HEK293 (cell line): ENCODE data around the gene GEMIN7.

ENCODE experiments used
- CTCF ChIP-seq: fragments of 450-650 bp; formaldehyde crosslinking; IDR thresholded peaks from 2 replicates; pipeline ENCODE4 v1.5.1; 2016; ENCODE audit warnings: missing biosample characterization, missing genetic modification characterization
- HOXD13 ChIP-seq: sonication (generic); formaldehyde crosslinking; IDR thresholded peaks from 2 replicates; pipeline ENCODE4 v1.8.0; 2022; ENCODE audit warnings: missing genetic modification reagents, borderline replicate concordance
- ZFP41 ChIP-seq: fragments of 450-650 bp; formaldehyde crosslinking; IDR thresholded peaks from 2 replicates; pipeline ENCODE4 v1.5.1; 2016; ENCODE audit warnings: missing biosample characterization, missing genetic modification characterization, borderline replicate concordance
- ZNF184 ChIP-seq: fragments of 450-650 bp; IDR thresholded peaks from 2 replicates; pipeline ENCODE4 v1.5.1; 2018; ENCODE audit warnings: missing biosample characterization, mild to moderate bottlenecking, missing genetic modification characterization
- ZNF274 ChIP-seq, 2 experiments: fragments of 200-500 bp in 1 of 2; fragments of 450-650 bp in 1 of 2; sonication (Bioruptor generic) in 1 of 2; formaldehyde crosslinking in 1 of 2; IDR thresholded peaks; 2 replicates each; pipeline versions ENCODE4 v1.5.1 to v1.6.1; 2014 to 2016; ENCODE audit warnings: borderline replicate concordance in 1 of 2, inconsistent platforms in 1 of 2, low read length in 1 of 2, missing biosample characterization in 1 of 2, missing genetic modification characterization in 1 of 2

DNA sequence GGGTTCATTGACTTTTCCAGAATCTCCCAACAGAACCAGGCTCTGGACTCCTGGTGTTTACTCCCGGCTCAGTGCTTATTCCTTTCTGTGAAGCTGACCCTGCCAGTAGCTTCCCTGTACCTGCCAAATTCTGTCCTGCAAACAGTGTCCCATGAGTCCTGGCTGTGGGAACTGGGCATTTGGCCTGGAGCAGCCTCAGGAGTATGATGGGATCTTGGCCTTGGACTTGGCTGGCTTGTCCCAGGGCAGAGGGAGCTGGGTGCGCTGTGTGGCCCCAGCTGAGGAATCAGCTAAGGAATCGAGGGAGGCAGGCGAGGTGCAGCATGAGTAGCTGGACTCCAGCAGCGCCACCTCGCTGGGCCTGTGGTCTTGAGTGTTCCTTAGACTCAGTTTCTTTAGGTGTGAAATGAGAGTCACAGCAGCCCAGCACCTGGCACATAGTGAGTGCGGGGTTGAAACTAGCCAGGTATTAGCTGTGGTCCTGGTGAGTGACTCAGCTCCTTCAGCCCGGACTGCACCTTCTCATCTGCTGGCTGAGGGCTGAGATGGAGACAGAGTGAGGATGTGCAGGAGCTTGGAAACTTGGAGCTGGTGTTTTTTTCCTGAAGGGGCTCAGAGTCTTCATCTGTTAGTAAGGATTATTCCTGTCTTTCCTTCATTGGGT, 29.9 kb upstream of the GEMIN7 start:
- TF ChIP-seq ZFP41 (no peak), CTCF (tag by site-specific recombination) (no peak), ZNF274 (IDR thresholded peaks at IDR 0.05; ENCODE audit: low read length) (no peak), ZNF274 (tag by site-specific recombination; IDR thresholded peaks at IDR 0.05; ENCODE audit: borderline replicate concordance) (no peak), ZNF184 (tag by site-specific recombination) (no peak), HOXD13 (no peak)
